ENCODE measurements around the gene SCYGR3. TPM values are rescaled to one million over a fixed set of nuclear protein-coding genes. Genes with fewer than 3 reads are reported as not detected.

The SCYGR3 gene
- total RNA-seq: not detected
- not detected for polyA plus RNA-seq
- long read RNA-seq, donor 1: 0 reads
- long read RNA-seq, donor 2: 0 reads
- long read RNA-seq, donor 3: 0 reads
- long read RNA-seq, donor 4: 0 reads
- long read RNA-seq, donor 5: 0 reads

GRCh38 chr2:227614740-227615139 lies at the start of gene SCYGR3:
SCYGR3 (minus strand) TSS chr2:227614840; CDS start chr2:227614840, 0 bp downstream.
- 73 to 98% methylated on average over 3 to 4 of the region's 4 CpGs for WGBS, 2 donors
- Histone ChIP-seq H3K9ac (ENCODE audit: insufficient read depth in 1 of 2, low read length in 2 of 2) (no peak within 1 kb of the TSS), H3K4me1 (ENCODE audit: control insufficient read depth in 5 of 5, insufficient read depth in 5 of 5, low read length in 5 of 5) (no peaks in the 10 kb centered on the region), H3K36me3 (ENCODE audit: control insufficient read depth in 4 of 4, insufficient read depth in 4 of 4, low read length in 4 of 4) (no peaks in the 10 kb centered on the region), H3K9me3 (ENCODE audit: control insufficient read depth in 4 of 4, insufficient read depth in 3 of 4, low read length in 3 of 4) (no peaks in the 10 kb centered on the region), H3K27ac (ENCODE audit: low read depth in 1 of 2, low read length in 1 of 2) (no peak within 1 kb of the TSS), H3K4me3 (no peak within 1 kb of the TSS), H3K27me3 (ENCODE audit: control insufficient read depth in 3 of 3, insufficient read depth in 3 of 3, low read length in 2 of 3) (no peaks in the 10 kb centered on the region)
- no peak for ATAC-seq (ENCODE audit: insufficient read depth, low FRiP score)
- DNase-seq: no peak
- TF ChIP-seq CTCF (IDR thresholded peaks at IDR 0.05; ENCODE audit: control extremely low read depth, extremely low read depth): no peak

- Histone ChIP-seq H3K4me1 (ENCODE audit: control insufficient read depth in 5 of 5, insufficient read depth in 5 of 5, low read length in 5 of 5) (no peaks in the 10 kb centered on the region), H3K27ac (ENCODE audit: low read depth in 1 of 2, low read length in 1 of 2) (no peak overlapping the region), H3K27me3 (ENCODE audit: control insufficient read depth in 3 of 3, insufficient read depth in 3 of 3, low read length in 2 of 3) (no peaks in the 10 kb centered on the region), H3K9ac (ENCODE audit: insufficient read depth in 1 of 2, low read length in 2 of 2) (no peak overlapping the region), H3K4me3 (no peak overlapping the region), H3K36me3 (ENCODE audit: control insufficient read depth in 4 of 4, insufficient read depth in 4 of 4, low read length in 4 of 4) (no peaks in the 10 kb centered on the region), H3K9me3 (ENCODE audit: control insufficient read depth in 4 of 4, insufficient read depth in 3 of 4, low read length in 3 of 4) (peaks cover 0 to 1% (median 0%) of the 10 kb centered on the region in 4 donors)
- 32 to 49% methylated on average over 3 of the region's 3 CpGs for WGBS, 2 donors
- DNase-seq: no peak
- ATAC-seq (ENCODE audit: insufficient read depth, low FRiP score): no peak
- TF ChIP-seq CTCF (IDR thresholded peaks at IDR 0.05; ENCODE audit: control extremely low read depth, extremely low read depth): no peak
These were observed 47.2 kb upstream of the SCYGR3 start for GRCh38 chr2:227661827-227662226.

GRCh38 chr2:227661025-227661649 lies 46.5 kb upstream of the SCYGR3 start:
- ATAC-seq (ENCODE audit: insufficient read depth, low FRiP score) (no peak), DNase-seq (no peak)
- H3K27me3 ChIP-seq (ENCODE audit: control insufficient read depth in 3 of 3, insufficient read depth in 3 of 3, low read length in 2 of 3): no peaks in the 10 kb centered on the region
- H3K36me3 ChIP-seq (ENCODE audit: control insufficient read depth in 4 of 4, insufficient read depth in 4 of 4, low read length in 4 of 4): no peaks in the 10 kb centered on the region
- no peak overlapping the region for H3K9ac ChIP-seq (ENCODE audit: insufficient read depth in 1 of 2, low read length in 2 of 2)
- H3K4me3 ChIP-seq: no peak overlapping the region
- no peaks in the 10 kb centered on the region for H3K4me1 ChIP-seq (ENCODE audit: control insufficient read depth in 5 of 5, insufficient read depth in 5 of 5, low read length in 5 of 5)
- WGBS, 2 donors: 66 to 80% methylated on average over 7 of the region's 7 CpGs
- H3K9me3 ChIP-seq (ENCODE audit: control insufficient read depth in 4 of 4, insufficient read depth in 3 of 4, low read length in 3 of 4): peaks cover 0 to 1% (median 0%) of the 10 kb centered on the region in 4 donors
- no peak for TF ChIP-seq CTCF (IDR thresholded peaks at IDR 0.05; ENCODE audit: control extremely low read depth, extremely low read depth)
- no peak overlapping the region for H3K27ac ChIP-seq (ENCODE audit: low read depth in 1 of 2, low read length in 1 of 2)
